ENCODE results near the gene GLIPR2. TPM values are rescaled to one million over a fixed set of nuclear protein-coding genes. Genes with fewer than 3 reads are reported as not detected.

Gene GLIPR2
- total and polyA plus RNA-seq, 4 experiments from 2014 or later: 17.0 to 213 (median 79.5) TPM

DNA sequence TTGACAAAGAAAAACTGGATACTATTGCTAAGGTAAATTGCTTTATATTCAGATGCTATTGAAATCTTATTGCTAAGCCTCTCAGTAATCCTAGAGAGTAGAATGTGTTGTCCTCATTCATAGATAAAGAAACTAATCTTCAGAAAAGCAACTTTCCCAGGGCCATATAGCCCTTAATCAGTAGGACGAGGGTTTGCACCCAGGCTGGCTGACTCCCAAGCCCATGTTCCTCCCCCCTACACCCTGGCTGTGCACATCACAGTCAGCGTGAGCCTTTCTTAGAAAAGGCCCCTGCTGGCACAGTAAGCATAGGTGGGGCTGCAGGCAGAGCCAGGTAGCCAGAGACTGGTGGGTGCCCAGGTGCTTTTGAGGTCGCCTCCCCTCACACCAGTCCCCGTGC, 15.8 kb upstream of the GLIPR2 start:
- H3K4me1 Mint-ChIP-seq: peaks cover 5 to 9% (median 8%) of the 10 kb centered on the region in 4 donors
- no peak overlapping the region for H3K27ac Mint-ChIP-seq
- peaks cover 22 to 26% of the 10 kb centered on the region in 2 donors for H3K36me3 Mint-ChIP-seq

DNA sequence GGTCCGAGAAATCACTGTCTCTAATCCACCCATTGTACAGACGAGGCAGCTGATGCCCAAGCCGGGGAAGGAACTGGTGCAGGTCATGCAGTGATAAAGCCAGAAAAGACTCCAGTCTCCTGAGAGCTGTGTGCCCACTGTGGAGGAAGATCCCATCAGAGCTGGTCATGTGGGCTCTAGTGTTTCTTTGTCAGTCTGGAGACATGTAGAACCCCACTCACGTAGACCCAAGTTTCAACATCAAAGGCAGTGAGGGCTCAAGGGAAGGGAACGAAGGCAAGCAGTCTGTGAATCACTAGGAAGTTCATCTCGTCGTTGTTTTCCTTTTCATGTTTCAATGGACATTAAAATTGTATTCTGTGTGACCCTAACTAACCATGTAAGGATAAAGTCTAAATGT, 14.6 kb upstream of the GLIPR2 start:
- Histone ChIP-seq H3K4me1 (ENCODE audit: insufficient read depth, low read length) (peaks cover 18% of the 10 kb centered on the region), H3K27ac (ENCODE audit: low read depth, low read length) (no peak overlapping the region), H3K36me3 (ENCODE audit: insufficient read depth, low read length) (peaks cover 4% of the 10 kb centered on the region), H3K27me3 (ENCODE audit: insufficient read depth, low read length) (no peaks in the 10 kb centered on the region), H3K9me3 (ENCODE audit: control insufficient read depth in 1 of 2, low read length in 2 of 2) (no peaks in the 10 kb centered on the region), H3K4me3 (ENCODE audit: low read length in 2 of 2) (no peak overlapping the region)
- H3K27ac Mint-ChIP-seq: peak overlapping the region in 2 of 7 donors; percentile 15 to 35
- intact Hi-C loops (cut with micrococcal nuclease): no loop called here
- no peak for DNase-seq
- ChIA-PET CTCF (ENCODE audit: partially characterized antibody) (interaction anchor here (0.6 to 2.1 kb wide), 4 partner anchors 11 to 167 kb away, joined by 3 to 8 read pairs (median 3); no protein-coding TSS in a partner anchor), POLR2A (ENCODE audit: partially characterized antibody) (no interaction called here)
- H3K36me3 Mint-ChIP-seq: peaks cover 16 to 26% of the 10 kb centered on the region in 2 donors
- H3K4me1 Mint-ChIP-seq: peaks cover 6 to 19% (median 14%) of the 10 kb centered on the region in 4 donors
- no peaks in the 10 kb centered on the region for H3K27me3 Mint-ChIP-seq
- H3K9me3 Mint-ChIP-seq: no peaks in the 10 kb centered on the region
- no peak overlapping the region for H3K4me3 Mint-ChIP-seq

More for the DNA sequence above, 15.8 kb upstream of the GLIPR2 start:
- Histone ChIP-seq H3K4me3 (ENCODE audit: low read length in 2 of 2) (no peak overlapping the region), H3K4me1 (ENCODE audit: insufficient read depth, low read length) (peaks cover 9% of the 10 kb centered on the region), H3K9me3 (ENCODE audit: control insufficient read depth in 1 of 2, low read length in 2 of 2) (no peaks in the 10 kb centered on the region), H3K27me3 (ENCODE audit: insufficient read depth, low read length) (no peaks in the 10 kb centered on the region), H3K27ac (ENCODE audit: low read depth, low read length) (no peak overlapping the region), H3K36me3 (ENCODE audit: insufficient read depth, low read length) (peaks cover 4% of the 10 kb centered on the region)
- intact Hi-C loops (cut with micrococcal nuclease): no loop called here
- Mint-ChIP-seq H3K27me3 (no peaks in the 10 kb centered on the region), H3K4me3 (no peak overlapping the region), H3K9me3 (no peaks in the 10 kb centered on the region)
- CTCF ChIA-PET (ENCODE audit: partially characterized antibody): interaction anchor here (1.2 to 2.1 kb wide), 3 partner anchors 13 to 46 kb away, joined by 3 to 8 read pairs (median 3); no protein-coding TSS in a partner anchor
- POLR2A ChIA-PET (ENCODE audit: partially characterized antibody): no interaction called here
- no peak for DNase-seq

DNA sequence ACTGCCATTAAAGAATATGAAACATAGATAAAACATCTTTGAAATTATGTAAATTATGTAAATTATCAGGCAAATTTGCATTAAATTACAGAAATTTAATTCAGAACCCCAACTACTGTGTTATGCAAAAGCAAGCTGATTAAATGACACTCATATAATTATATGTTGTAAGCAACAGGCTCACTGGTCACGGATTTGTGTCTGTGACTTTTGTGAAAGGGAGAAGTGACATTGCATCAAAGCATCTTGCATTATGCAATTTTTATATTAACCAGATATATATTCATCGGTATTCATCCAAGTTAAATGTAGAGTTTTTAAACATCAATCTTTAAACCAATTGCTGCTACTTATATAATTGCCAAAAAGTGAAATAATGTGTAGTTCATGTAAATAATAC, 13.0 kb upstream of the GLIPR2 start:
- no peaks in the 10 kb centered on the region for H3K27me3 ChIP-seq (ENCODE audit: insufficient read depth, low read length)
- H3K4me3 Mint-ChIP-seq: no peak overlapping the region
- DNase-seq: no peak
- H3K36me3 Mint-ChIP-seq: peaks cover 12 to 23% of the 10 kb centered on the region in 2 donors
- intact Hi-C loops (cut with micrococcal nuclease): no loop called here
- H3K4me1 ChIP-seq (ENCODE audit: insufficient read depth, low read length): peaks cover 33% of the 10 kb centered on the region
- H3K36me3 ChIP-seq (ENCODE audit: insufficient read depth, low read length): peaks cover 4% of the 10 kb centered on the region
- no peak overlapping the region for H3K4me3 ChIP-seq (ENCODE audit: low read length in 2 of 2)
- H3K9me3 Mint-ChIP-seq: peaks cover 0 to 1% (median 0%) of the 10 kb centered on the region in 8 donors
- POLR2A ChIA-PET (ENCODE audit: partially characterized antibody): no interaction called here
- no peaks in the 10 kb centered on the region for H3K9me3 ChIP-seq (ENCODE audit: control insufficient read depth in 1 of 2, low read length in 2 of 2)
- no peak overlapping the region for H3K27ac Mint-ChIP-seq
- H3K27me3 Mint-ChIP-seq: no peaks in the 10 kb centered on the region
- peaks cover 16 to 34% (median 27%) of the 10 kb centered on the region in 4 donors for H3K4me1 Mint-ChIP-seq
- CTCF ChIA-PET (ENCODE audit: partially characterized antibody): interaction anchor here (0.9 to 3.8 kb wide), 2 partner anchors 22 to 43 kb away, joined by 4 to 35 read pairs; no protein-coding TSS in a partner anchor
- no peak overlapping the region for H3K27ac ChIP-seq (ENCODE audit: low read depth, low read length)

DNA sequence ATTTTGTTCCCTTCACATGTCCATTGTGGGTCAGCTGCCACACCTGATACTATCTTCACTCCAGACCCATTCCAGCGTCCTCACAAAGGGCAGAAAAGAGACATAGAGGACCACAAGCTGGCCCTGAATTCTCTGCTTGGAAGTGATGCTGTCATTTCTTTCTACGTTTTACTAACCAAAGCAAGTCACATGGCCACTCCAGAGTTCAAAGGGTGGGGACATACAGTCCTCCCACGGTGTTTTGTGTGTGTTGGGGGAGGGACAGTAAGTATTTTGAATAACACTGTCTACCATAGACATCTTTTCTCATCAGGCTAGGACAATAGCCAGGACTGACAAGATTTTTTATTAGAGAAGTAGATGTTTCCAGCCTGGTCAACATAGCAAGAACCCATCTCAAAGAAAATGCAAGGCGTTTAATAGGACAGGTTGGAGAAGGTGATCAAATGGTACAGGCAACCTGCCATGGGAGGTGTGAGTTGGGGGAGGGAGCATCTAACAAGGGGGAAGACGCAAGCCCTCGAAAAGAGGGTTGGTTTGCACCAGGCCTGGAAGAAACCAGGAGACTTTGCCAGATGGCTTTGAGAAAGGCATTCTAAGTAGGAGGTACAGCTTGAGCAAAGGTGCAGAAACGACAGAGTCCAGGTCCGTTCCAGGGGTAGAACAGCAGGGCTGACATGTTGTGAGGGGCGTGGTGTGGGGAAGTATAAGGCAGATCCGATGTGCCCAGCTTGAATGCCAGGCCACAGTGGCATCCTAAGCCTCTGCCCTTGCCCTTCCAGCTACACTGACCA, 11.3 kb upstream of the GLIPR2 start:
- Histone ChIP-seq H3K4me3 (ENCODE audit: low read length in 2 of 2) (no peak overlapping the region), H3K27me3 (ENCODE audit: insufficient read depth, low read length) (no peaks in the 10 kb centered on the region), H3K9me3 (ENCODE audit: control insufficient read depth in 1 of 2, low read length in 2 of 2) (no peaks in the 10 kb centered on the region), H3K36me3 (ENCODE audit: insufficient read depth, low read length) (peaks cover 4% of the 10 kb centered on the region), H3K27ac (ENCODE audit: low read depth, low read length) (no peak overlapping the region), H3K4me1 (ENCODE audit: insufficient read depth, low read length) (peaks cover 33% of the 10 kb centered on the region)
- DNase-seq: no peak
- Mint-ChIP-seq H3K27ac (peak overlapping the region in 5 of 7 donors; percentile 45 to 70 (median 61)), H3K4me3 (no peak overlapping the region), H3K27me3 (no peaks in the 10 kb centered on the region), H3K4me1 (peaks cover 16 to 35% (median 27%) of the 10 kb centered on the region in 4 donors), H3K36me3 (peaks cover 12 to 19% of the 10 kb centered on the region in 2 donors), H3K9me3 (peaks cover 0 to 1% (median 0%) of the 10 kb centered on the region in 8 donors)
- POLR2A ChIA-PET (ENCODE audit: partially characterized antibody): interaction anchor here (1.2 to 1.8 kb wide), 4 partner anchors 10 to 66 kb away, joined by 3 to 5 read pairs (median 4); partner anchors contain the start of genes CLTA and GLIPR2
- intact Hi-C loops (cut with micrococcal nuclease): no loop called here
- CTCF ChIA-PET (ENCODE audit: partially characterized antibody): interaction anchor here (0.8 to 3.8 kb wide), 5 partner anchors 12 to 44 kb away, joined by 3 to 35 read pairs (median 4); partner anchors contain the start of genes CCIN and GLIPR2

DNA sequence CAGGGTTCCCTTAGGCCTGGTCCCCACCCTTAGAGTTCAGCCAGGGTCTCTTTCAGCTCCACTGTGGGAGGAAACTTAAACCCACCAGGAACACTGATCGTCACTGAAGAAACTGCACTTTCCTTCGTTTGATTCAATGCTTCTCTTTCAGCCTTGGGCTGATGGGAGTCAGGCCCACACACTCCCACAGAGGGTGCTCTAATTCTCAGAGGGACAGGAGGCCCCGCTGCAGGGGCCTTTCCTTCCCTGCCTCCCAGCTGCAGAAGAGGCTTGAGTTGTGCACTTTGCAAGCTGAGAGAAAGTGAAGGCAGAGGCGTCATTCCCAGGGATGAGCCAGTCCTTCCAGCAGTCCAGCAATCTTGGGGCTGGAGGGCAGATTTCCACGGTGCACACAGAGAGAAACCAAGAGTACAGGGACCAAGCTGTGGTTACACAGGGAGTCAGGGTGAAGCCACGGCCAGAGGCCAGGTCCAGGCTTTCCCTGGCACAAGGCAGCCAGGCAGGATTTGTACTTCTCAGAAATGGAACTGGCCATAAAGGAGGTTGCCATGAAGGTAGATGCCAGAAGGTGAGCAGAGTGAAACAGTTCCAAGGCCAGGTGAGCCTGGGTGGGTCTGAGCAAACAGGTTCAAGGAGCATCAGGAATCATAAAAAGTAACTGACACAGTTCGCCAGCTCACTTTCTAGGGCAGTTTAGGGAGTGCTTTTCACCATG, 10.4 kb upstream of the GLIPR2 start:
- CTCF ChIA-PET (ENCODE audit: partially characterized antibody): interaction anchor here (0.8 to 3.8 kb wide), 3 partner anchors 25 to 40 kb away, joined by 3 to 35 read pairs (median 6); no protein-coding TSS in a partner anchor
- DNase-seq: no peak
- H3K27ac ChIP-seq (ENCODE audit: low read depth, low read length): no peak overlapping the region
- H3K4me3 ChIP-seq (ENCODE audit: low read length in 2 of 2): no peak overlapping the region
- POLR2A ChIA-PET (ENCODE audit: partially characterized antibody): interaction anchor here (1.8 kb wide), 1 partner anchor 65 kb away, joined by 4 read pairs; the partner anchor contains the start of gene CLTA
- H3K4me1 ChIP-seq (ENCODE audit: insufficient read depth, low read length): peaks cover 33% of the 10 kb centered on the region
- H3K36me3 ChIP-seq (ENCODE audit: insufficient read depth, low read length): peaks cover 4% of the 10 kb centered on the region
- intact Hi-C loops (cut with micrococcal nuclease): no loop called here
- no peak overlapping the region for H3K4me3 Mint-ChIP-seq
- peaks cover 16 to 35% (median 27%) of the 10 kb centered on the region in 4 donors for H3K4me1 Mint-ChIP-seq
- H3K9me3 ChIP-seq (ENCODE audit: control insufficient read depth in 1 of 2, low read length in 2 of 2): no peaks in the 10 kb centered on the region
- H3K36me3 Mint-ChIP-seq: peaks cover 12 to 17% of the 10 kb centered on the region in 2 donors
- no peaks in the 10 kb centered on the region for H3K27me3 Mint-ChIP-seq
- peak overlapping the region in 4 of 7 donors; percentile 49 to 65 (median 57) for H3K27ac Mint-ChIP-seq
- H3K9me3 Mint-ChIP-seq: peaks cover 0 to 1% (median 0%) of the 10 kb centered on the region in 8 donors
- H3K27me3 ChIP-seq (ENCODE audit: insufficient read depth, low read length): no peaks in the 10 kb centered on the region

DNA sequence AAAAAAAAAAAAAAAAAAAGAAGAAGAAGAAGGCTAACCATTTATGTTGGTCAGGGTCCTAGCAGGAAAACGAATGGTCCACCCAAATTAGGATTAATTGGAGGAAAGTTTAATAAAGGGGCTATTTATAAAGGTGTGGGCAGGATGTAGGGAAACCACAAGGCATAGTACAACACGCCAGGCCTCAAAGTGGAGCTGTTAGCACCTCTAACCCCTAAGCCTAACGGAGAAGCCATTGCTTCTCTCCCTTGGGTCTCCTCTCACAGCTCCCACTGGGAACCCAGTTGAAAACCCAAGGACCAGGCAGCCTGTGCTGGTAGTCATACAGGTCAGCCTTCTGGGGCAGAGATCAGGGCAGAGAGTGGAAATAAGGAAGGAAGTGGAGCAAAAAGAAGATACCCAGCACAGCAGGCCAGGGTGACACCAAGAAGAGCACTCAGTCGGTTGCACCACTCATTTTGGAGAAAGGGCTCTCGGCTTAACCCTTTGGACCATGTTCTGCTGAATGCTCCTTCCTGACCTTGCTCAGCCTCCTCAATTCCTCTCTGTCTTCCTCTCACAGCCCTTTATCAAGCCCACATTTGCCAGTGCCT, 8.8 kb upstream of the GLIPR2 start:
- Mint-ChIP-seq H3K4me3 (peak overlapping the region in 3 of 8 donors; percentile 8 to 68 (median 52)), H3K4me1 (peaks cover 16 to 35% (median 27%) of the 10 kb centered on the region in 4 donors), H3K27ac (peak overlapping the region; percentile 64 to 92 (median 79)), H3K27me3 (no peaks in the 10 kb centered on the region), H3K9me3 (peaks cover 0 to 1% (median 0%) of the 10 kb centered on the region in 8 donors), H3K36me3 (peaks cover 4 to 5% of the 10 kb centered on the region in 2 donors)
- POLR2A ChIA-PET (ENCODE audit: partially characterized antibody): interaction anchor here (0.6 to 1.3 kb wide), 6 partner anchors 9 to 273 kb away, joined by 3 to 6 read pairs (median 4); partner anchors contain the start of genes GLIPR2 and RNF38
- intact Hi-C loops (cut with micrococcal nuclease): no loop called here
- no peak for DNase-seq
- Histone ChIP-seq H3K27ac (ENCODE audit: low read depth, low read length) (no peak overlapping the region), H3K9me3 (ENCODE audit: control insufficient read depth in 1 of 2, low read length in 2 of 2) (no peaks in the 10 kb centered on the region), H3K4me1 (ENCODE audit: insufficient read depth, low read length) (peaks cover 33% of the 10 kb centered on the region), H3K27me3 (ENCODE audit: insufficient read depth, low read length) (no peaks in the 10 kb centered on the region), H3K4me3 (ENCODE audit: low read length in 2 of 2) (no peak overlapping the region), H3K36me3 (ENCODE audit: insufficient read depth, low read length) (peaks cover 2% of the 10 kb centered on the region)
- CTCF ChIA-PET (ENCODE audit: partially characterized antibody): interaction anchor here (0.6 to 1.6 kb wide), 7 partner anchors 16 to 224 kb away, joined by 3 to 9 read pairs (median 3); no protein-coding TSS in a partner anchor

All from CD4-positive, alpha-beta memory T cell (primary cell).